NB4 (cell line): ENCODE measurements around the gene C6orf132.

Experiments
- CTCF ChIP-seq: IDR thresholded peaks from one replicate; pipeline ENCODE4 v1.5.1; 2012; ENCODE audit warnings: low read depth, low read length
- TF ChIP-seq, protein P1 (sequence below): IDR thresholded peaks from 2 replicates; pipeline ENCODE4 v1.6.1; 2011; ENCODE audit warnings: low read depth, low read length

- no peak for TF ChIP-seq CTCF
- TF ChIP-seq, protein P1, sequence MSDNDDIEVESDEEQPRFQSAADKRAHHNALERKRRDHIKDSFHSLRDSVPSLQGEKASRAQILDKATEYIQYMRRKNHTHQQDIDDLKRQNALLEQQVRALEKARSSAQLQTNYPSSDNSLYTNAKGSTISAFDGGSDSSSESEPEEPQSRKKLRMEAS: no peak
Observed at GRCh38 chr6:42068173-42068572, 74.2 kb downstream of the C6orf132 start.
